HG03439 (cell line): ENCODE results near the gene MEI4.
"Not testable (repeated sequence)": the region's sequence is repeated elsewhere in the genome, so short reads cannot be mapped to it uniquely, and the experiment has no call there.

Source experiments
- ATAC-seq: cut with Tn5 transposase; IDR thresholded peaks from one replicate; pipeline ENCODE4 v1.9.1; 2021; ENCODE audit warnings: mild to moderate bottlenecking, moderate library complexity; ENCODE audit not compliant: unreplicated experiment

Gene MEI4

GRCh38 chr6:77652739-77653138 lies at the start of gene MEI4:
Gene MEI4 (plus strand): TSS chr6:77653039. CDS start chr6:77690672, 37,633 bp downstream.
- ATAC-seq = no peak

GRCh38 chr6:77604476-77604875 lies 48.4 kb upstream of the MEI4 start:
- ATAC-seq = no peak

GRCh38 chr6:77607004-77607403 lies 45.8 kb upstream of the MEI4 start:
- no peak for ATAC-seq

- no peak for ATAC-seq
These were observed 43.7 kb upstream of the MEI4 start for GRCh38 chr6:77609106-77609505.

GRCh38 chr6:77619114-77619513 lies 33.7 kb upstream of the MEI4 start:
- ATAC-seq = no peak

- ATAC-seq = no peak
These were observed 32.5 kb upstream of the MEI4 start for GRCh38 chr6:77620278-77620882.

- no peak for ATAC-seq
These were observed 28.3 kb upstream of the MEI4 start for GRCh38 chr6:77624515-77624914.

GRCh38 chr6:77626426-77626825 lies 26.4 kb upstream of the MEI4 start:
- ATAC-seq = no peak

GRCh38 chr6:77630014-77630413 lies 22.8 kb upstream of the MEI4 start:
- no peak for ATAC-seq

GRCh38 chr6:77633471-77633870 lies 19.4 kb upstream of the MEI4 start:
- no peak for ATAC-seq

- no peak for ATAC-seq
These were observed 18.7 kb upstream of the MEI4 start for GRCh38 chr6:77633993-77634715.

GRCh38 chr6:77638129-77638830 lies 14.6 kb upstream of the MEI4 start:
- ATAC-seq = no peak

- ATAC-seq = no peak
These were observed 8.6 kb upstream of the MEI4 start for GRCh38 chr6:77644102-77644705.

- no peak for ATAC-seq
These were observed 2.7 kb upstream of the MEI4 start for GRCh38 chr6:77650098-77650663.

GRCh38 chr6:77653816-77654215 lies 977 bp downstream of the MEI4 start:
- ATAC-seq = no peak

- not testable (repeated sequence) for ATAC-seq
These were observed 2.2 kb downstream of the MEI4 start for GRCh38 chr6:77655035-77655434.

- ATAC-seq = no peak
These were observed 4.3 kb downstream of the MEI4 start for GRCh38 chr6:77656999-77657764.

- ATAC-seq = no peak
These were observed 13.5 kb downstream of the MEI4 start for GRCh38 chr6:77666340-77666739.

- no peak for ATAC-seq
These were observed 14.0 kb downstream of the MEI4 start for GRCh38 chr6:77666846-77667245.

- ATAC-seq = no peak
These were observed 17.1 kb downstream of the MEI4 start for GRCh38 chr6:77669913-77670312.

GRCh38 chr6:77674211-77674610 lies 21.4 kb downstream of the MEI4 start:
- no peak for ATAC-seq
